Measurements from ENCODE around the gene MAP2K5. TPM values are rescaled to one million over a fixed set of nuclear protein-coding genes. Genes with fewer than 3 reads are reported as not detected.

Gene MAP2K5
- total RNA-seq, 1 donor from 2014 or later: 17.8 TPM

- no peak for DNase-seq (ENCODE audit: low spot score)
Observed at GRCh38 chr15:67521783-67522568, 20.5 kb upstream of the MAP2K5 start.

GRCh38 chr15:67523330-67523729 lies 19.2 kb upstream of the MAP2K5 start:
- no peak for DNase-seq (ENCODE audit: low spot score)

GRCh38 chr15:67524235-67524634 lies 18.3 kb upstream of the MAP2K5 start:
- no peak for DNase-seq (ENCODE audit: low spot score)

GRCh38 chr15:67528513-67528912 lies 14.0 kb upstream of the MAP2K5 start:
- DNase-seq (ENCODE audit: low spot score): no peak

GRCh38 chr15:67531379-67531914 lies 11.1 kb upstream of the MAP2K5 start:
- no peak for DNase-seq (ENCODE audit: low spot score)

GRCh38 chr15:67533873-67534272 lies 8.6 kb upstream of the MAP2K5 start:
- no peak for DNase-seq (ENCODE audit: low spot score)

GRCh38 chr15:67534360-67534759 lies 8.1 kb upstream of the MAP2K5 start:
- DNase-seq (ENCODE audit: low spot score): no peak

GRCh38 chr15:67537771-67538170 lies 4.7 kb upstream of the MAP2K5 start:
- DNase-seq (ENCODE audit: low spot score): no peak

- no peak for DNase-seq (ENCODE audit: low spot score)
Observed at GRCh38 chr15:67543348-67543718, 830 bp downstream of the MAP2K5 start.

- DNase-seq (ENCODE audit: low spot score): no peak
Observed at GRCh38 chr15:67544475-67544874, 2.0 kb downstream of the MAP2K5 start.

GRCh38 chr15:67545864-67546263 lies 3.4 kb downstream of the MAP2K5 start:
- no peak for DNase-seq (ENCODE audit: low spot score)

GRCh38 chr15:67547064-67547463 lies 4.6 kb downstream of the MAP2K5 start:
- DNase-seq (ENCODE audit: low spot score): no peak

GRCh38 chr15:67547836-67548235 lies 5.3 kb downstream of the MAP2K5 start:
- no peak for DNase-seq (ENCODE audit: low spot score)

- no peak for DNase-seq (ENCODE audit: low spot score)
Observed at GRCh38 chr15:67548236-67548852, 5.8 kb downstream of the MAP2K5 start.

- DNase-seq (ENCODE audit: low spot score): no peak
Observed at GRCh38 chr15:67548862-67549651, 6.6 kb downstream of the MAP2K5 start.

GRCh38 chr15:67549736-67550135 lies 7.2 kb downstream of the MAP2K5 start:
- no peak for DNase-seq (ENCODE audit: low spot score)

GRCh38 chr15:67550522-67550921 lies 8.0 kb downstream of the MAP2K5 start:
- no peak for DNase-seq (ENCODE audit: low spot score)

GRCh38 chr15:67551207-67551743 lies 8.8 kb downstream of the MAP2K5 start:
- no peak for DNase-seq (ENCODE audit: low spot score)

- DNase-seq (ENCODE audit: low spot score): no peak
Observed at GRCh38 chr15:67554580-67554979, 12.1 kb downstream of the MAP2K5 start.

- no peak for DNase-seq (ENCODE audit: low spot score)
Observed at GRCh38 chr15:67556976-67557570, 14.6 kb downstream of the MAP2K5 start.

- DNase-seq (ENCODE audit: low spot score): no peak
Observed at GRCh38 chr15:67558502-67558901, 16.0 kb downstream of the MAP2K5 start.

- no peak for DNase-seq (ENCODE audit: low spot score)
Observed at GRCh38 chr15:67559158-67559557, 16.7 kb downstream of the MAP2K5 start.
